Tibial nerve (tissue), 4 donors: ENCODE measurements around the gene SLC4A8.

ENCODE experiments used
- EP300 ChIP-seq, 2 donors: sonication (generic); formaldehyde crosslinking; IDR thresholded peaks; one replicate each; pipeline ENCODE4 v1.6.1; 2017; ENCODE audit warnings: antibody characterized with exemption in 2 of 2, mild to moderate bottlenecking in 1 of 2
- POLR2A ChIP-seq, 2 donors: fragments of 450-650 bp; IDR thresholded peaks; one replicate each; pipeline ENCODE4 v1.6.1; 2017; ENCODE audit warnings: antibody characterized with exemption in 2 of 2, mild to moderate bottlenecking in 2 of 2, moderate library complexity in 2 of 2
- TF ChIP-seq, protein P1 (sequence below), 5 experiments: fragments of 200-600 bp in 3 of 5; fragments of 450-650 bp in 2 of 5; sonication (generic) in 3 of 5; IDR thresholded peaks; one replicate each; pipeline ENCODE4 v1.5.1; 2016 to 2019; ENCODE audit warnings: antibody characterized with exemption in 5 of 5, mild to moderate bottlenecking in 3 of 5, moderate library complexity in 2 of 5

DNA sequence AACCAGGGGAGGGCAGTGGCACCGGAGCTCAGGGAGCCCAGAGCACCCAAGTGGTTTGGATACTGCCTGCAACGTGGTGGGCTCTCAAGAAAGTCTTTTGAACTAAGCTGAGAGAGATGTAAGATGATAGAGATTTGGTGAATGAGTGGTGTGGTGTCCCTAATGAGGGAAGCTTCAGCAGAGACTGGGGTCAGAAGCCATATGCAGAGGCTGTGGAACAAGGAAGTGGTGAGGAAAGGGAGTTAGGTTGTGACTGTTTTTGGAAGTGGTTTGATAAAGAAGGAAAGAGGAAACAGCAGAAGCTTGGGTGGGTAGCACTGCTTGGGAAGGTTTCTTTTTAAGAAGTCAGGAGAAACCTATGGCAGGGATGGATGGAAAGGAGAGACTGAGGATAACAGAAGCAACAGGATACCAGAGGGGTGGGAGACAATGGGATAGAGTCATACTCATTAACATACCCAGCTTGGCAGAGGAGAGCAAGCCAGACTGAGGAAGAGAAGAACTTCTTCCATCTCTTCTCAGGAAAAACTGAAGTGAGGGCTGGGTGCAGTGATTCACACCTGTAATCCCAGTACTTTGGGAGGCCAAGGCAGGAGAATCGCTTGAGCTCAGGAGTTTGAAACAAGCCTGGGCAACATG lies 24.1 kb downstream of the SLC4A8 start:
- TF ChIP-seq, protein P1, sequence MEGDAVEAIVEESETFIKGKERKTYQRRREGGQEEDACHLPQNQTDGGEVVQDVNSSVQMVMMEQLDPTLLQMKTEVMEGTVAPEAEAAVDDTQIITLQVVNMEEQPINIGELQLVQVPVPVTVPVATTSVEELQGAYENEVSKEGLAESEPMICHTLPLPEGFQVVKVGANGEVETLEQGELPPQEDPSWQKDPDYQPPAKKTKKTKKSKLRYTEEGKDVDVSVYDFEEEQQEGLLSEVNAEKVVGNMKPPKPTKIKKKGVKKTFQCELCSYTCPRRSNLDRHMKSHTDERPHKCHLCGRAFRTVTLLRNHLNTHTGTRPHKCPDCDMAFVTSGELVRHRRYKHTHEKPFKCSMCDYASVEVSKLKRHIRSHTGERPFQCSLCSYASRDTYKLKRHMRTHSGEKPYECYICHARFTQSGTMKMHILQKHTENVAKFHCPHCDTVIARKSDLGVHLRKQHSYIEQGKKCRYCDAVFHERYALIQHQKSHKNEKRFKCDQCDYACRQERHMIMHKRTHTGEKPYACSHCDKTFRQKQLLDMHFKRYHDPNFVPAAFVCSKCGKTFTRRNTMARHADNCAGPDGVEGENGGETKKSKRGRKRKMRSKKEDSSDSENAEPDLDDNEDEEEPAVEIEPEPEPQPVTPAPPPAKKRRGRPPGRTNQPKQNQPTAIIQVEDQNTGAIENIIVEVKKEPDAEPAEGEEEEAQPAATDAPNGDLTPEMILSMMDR (IDR thresholded peaks at IDR 0.05): no peak
- no peak for TF ChIP-seq EP300 (IDR thresholded peaks at IDR 0.05)
- TF ChIP-seq POLR2A (IDR thresholded peaks at IDR 0.05): no peak
